Transverse colon (tissue), 4 donors: ENCODE results near the gene LSAMP. TPM values are rescaled to one million over a fixed set of nuclear protein-coding genes. Genes with fewer than 3 reads are reported as not detected.
"Not testable (repeated sequence)": the region's sequence is repeated elsewhere in the genome, so short reads cannot be mapped to it uniquely, and the experiment has no call there.

Source experiments
- DNase-seq: peaks from one replicate; pipeline ENCODE4 v3.0.0-alpha.2; 2019
- H3K27ac ChIP-seq, 4 donors: fragments of 200-600 bp; sonication (generic); 2 replicates each; pipeline ENCODE4 v1.5.1; 2016 to 2018; ENCODE audit warnings: inconsistent platforms in 4 of 4
- H3K27me3 ChIP-seq: fragments of 200-600 bp; sonication (generic); 2 replicates; pipeline ENCODE4 v1.5.1; 2017; ENCODE audit warnings: inconsistent platforms
- H3K36me3 ChIP-seq, 4 donors: fragments of 200-600 bp; sonication (generic); 2 replicates each; pipeline ENCODE4 v1.5.1; 2017 to 2019; ENCODE audit warnings: inconsistent platforms in 4 of 4
- H3K4me1 ChIP-seq, 4 donors: fragments of 200-600 bp; sonication (generic); 2 replicates each; pipeline ENCODE4 v1.5.1; 2017 to 2020; ENCODE audit warnings: inconsistent platforms in 4 of 4
- H3K4me3 ChIP-seq, 4 donors: fragments of 200-600 bp; sonication (generic); 1 replicate in 1 of 4; 2 replicates in 3 of 4; pipeline versions ENCODE4 v1.5.1 to v1.6.1; 2017 to 2019; ENCODE audit warnings: inconsistent platforms in 4 of 4
- H3K9me3 ChIP-seq, 2 donors: fragments of 200-600 bp; sonication (generic); 2 replicates each; pipeline ENCODE4 v1.5.1; 2017 to 2019; ENCODE audit warnings: inconsistent platforms in 2 of 2
- CTCF ChIP-seq, 5 experiments: fragments of 200-600 bp in 3 of 5; fragments of 450-650 bp in 2 of 5; sonication (generic) in 3 of 5; IDR thresholded peaks; 1 replicate in 2 of 5; 2 replicates in 3 of 5; pipeline ENCODE4 v1.5.1; 2016 to 2017; ENCODE audit warnings: antibody characterized with exemption in 5 of 5, inconsistent platforms in 3 of 5, mild to moderate bottlenecking in 2 of 5, moderate library complexity in 1 of 5
- EP300 ChIP-seq: sonication (generic); formaldehyde crosslinking; IDR thresholded peaks from one replicate; pipeline ENCODE4 v1.6.1; 2017; ENCODE audit warnings: antibody characterized with exemption, low read depth
- POLR2A ChIP-seq: fragments of 450-650 bp; IDR thresholded peaks from one replicate; pipeline ENCODE4 v1.6.1; 2016; ENCODE audit warnings: antibody characterized with exemption, mild to moderate bottlenecking, moderate library complexity
- POLR2AphosphoS5 ChIP-seq, 3 donors: sonication (generic); formaldehyde crosslinking; IDR thresholded peaks; one replicate each; pipeline ENCODE4 v1.6.1; 2016; ENCODE audit warnings: antibody characterized with exemption in 3 of 3
- WGBS, 2 donors: methylation state at CpG; one replicate each; pipeline ENCODE4 v1.1.5; 2018; ENCODE audit warnings: low coverage in 1 of 2; 5-methylcytosine and 5-hydroxymethylcytosine counted together
- in situ Hi-C, 4 donors: fragments of 200-750 bp; cut with MboI; loops; one replicate each; pipeline versions ENCODE4 v1.15.0 to v1.15.1; 2017; ENCODE audit warnings: low sequenced_read_pairs in 3 of 4, low pct_ligation_motif_present in 1 of 4, low pct_unique_long_range_greater_than_20kb in 1 of 4
- intact Hi-C: fragments of 100-400 bp; cut with DNase I; formaldehyde crosslinking; loops from one replicate; pipeline ENCODE4 v1.15.1; 2023; ENCODE audit warnings: low total_unique reads
- total RNA-seq, 4 donors: library from RNA; depleted of rRNA; stranded (reverse); fragments of >200 nt; gene quantifications; one replicate each; pipeline ENCODE4 v1.1.0, GENCODE V29; 2016

The LSAMP gene
- total RNA-seq, 4 donors from 2014 or later = 3.4 to 8.2 (median 5.4) TPM

GRCh38 chr3:115784739-115785536 lies 660.3 kb downstream of the LSAMP start:
- H3K36me3 ChIP-seq = no peaks in the 10 kb centered on the region
- H3K4me1 ChIP-seq = peaks cover 0 to 16% (median 9%) of the 10 kb centered on the region in 4 donors
- intact Hi-C loops (loop anchor here (10.0 kb wide), 1 partner anchor 570 kb away; no protein-coding TSS in a partner anchor), in situ Hi-C loops (loop anchor here in 1 of 4 donors (25.0 kb wide), 1 partner anchor 573 kb away; no protein-coding TSS in a partner anchor)
- no peak for DNase-seq
- peak overlapping the region; percentile 89 to 95 (median 90) for H3K27ac ChIP-seq
- no peaks in the 10 kb centered on the region for H3K27me3 ChIP-seq
- H3K9me3 ChIP-seq = no peaks in the 10 kb centered on the region
- peak overlapping the region in 3 of 4 donors; percentile 4 to 75 (median 67) for H3K4me3 ChIP-seq
- peak in 2 of 5 experiments; percentile 3 to 12 for TF ChIP-seq CTCF (IDR thresholded peaks at IDR 0.05)
- no peak for TF ChIP-seq POLR2A
- TF ChIP-seq POLR2AphosphoS5 (IDR thresholded peaks at IDR 0.05) = no peak
- no peak for TF ChIP-seq EP300
- WGBS, 2 donors = 2 to 4% methylated on average over 11 of the region's 11 CpGs

GRCh38 chr3:115783938-115784738 lies 661.1 kb downstream of the LSAMP start:
- WGBS, 2 donors = 0 to 1% methylated on average over 2 to 46 of the region's 81 CpGs
- Histone ChIP-seq H3K9me3 (no peaks in the 10 kb centered on the region), H3K27me3 (no peaks in the 10 kb centered on the region), H3K4me1 (peaks cover 0 to 16% (median 9%) of the 10 kb centered on the region in 4 donors), H3K4me3 (peak overlapping the region; percentile 46 to 75 (median 69)), H3K36me3 (no peaks in the 10 kb centered on the region), H3K27ac (peak overlapping the region; percentile 89 to 95 (median 90))
- in situ Hi-C loops (loop anchor here in 1 of 4 donors (25.0 kb wide), 1 partner anchor 572 kb away; no protein-coding TSS in a partner anchor), intact Hi-C loops (loop anchor here (10.0 kb wide), 1 partner anchor 569 kb away; no protein-coding TSS in a partner anchor)
- DNase-seq = peak; percentile 93
- peak; percentile 70 for TF ChIP-seq POLR2A
- peak; percentile 41 to 81 (median 70) for TF ChIP-seq POLR2AphosphoS5 (IDR thresholded peaks at IDR 0.05)
- no peak for TF ChIP-seq EP300
- peak; percentile 85 to 99 (median 99) for TF ChIP-seq CTCF (IDR thresholded peaks at IDR 0.05)

GRCh38 chr3:115783426-115783825 lies 661.9 kb downstream of the LSAMP start:
- H3K27me3 ChIP-seq, H3K9me3 ChIP-seq, DNase-seq, H3K36me3 ChIP-seq: not testable (repeated sequence)
- Histone ChIP-seq H3K27ac (peak overlapping the region; percentile 89 to 95 (median 90)), H3K4me3 (peak overlapping the region in 2 of 4 donors; percentile 67 to 75), H3K4me1 (peaks cover 0 to 16% (median 9%) of the 10 kb centered on the region in 4 donors)
- intact Hi-C loops (loop anchor here (10.0 kb wide), 1 partner anchor 569 kb away; no protein-coding TSS in a partner anchor), in situ Hi-C loops (loop anchor here in 1 of 4 donors (25.0 kb wide), 1 partner anchor 571 kb away; no protein-coding TSS in a partner anchor)
- 46 to 66% methylated on average over 4 to 13 of the region's 13 CpGs for WGBS, 2 donors

DNA sequence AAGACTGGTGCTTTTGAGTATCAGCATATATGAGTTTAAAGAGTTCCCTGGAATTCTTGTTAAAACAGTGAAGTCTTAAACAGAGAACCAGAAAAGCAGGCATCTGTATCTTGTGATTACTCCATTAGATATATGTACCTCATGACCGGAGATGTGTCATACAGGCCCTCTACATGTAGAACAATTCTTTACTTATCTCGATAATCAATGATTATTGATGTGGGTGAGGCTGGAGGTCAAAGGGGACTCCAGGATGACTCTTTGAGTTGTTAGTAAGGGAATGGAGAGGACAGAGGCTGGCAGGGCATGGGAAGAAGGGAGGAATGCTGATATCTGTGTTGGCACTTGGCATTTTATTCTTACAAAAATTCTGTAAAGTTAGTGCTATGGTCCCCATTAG lies 666.3 kb downstream of the LSAMP start:
- 83 to 91% methylated on average over 1 to 2 of the region's 2 CpGs for WGBS, 2 donors
- Histone ChIP-seq H3K4me3 (no peak overlapping the region), H3K4me1 (peaks cover 0 to 8% (median 3%) of the 10 kb centered on the region in 4 donors), H3K36me3 (no peaks in the 10 kb centered on the region), H3K27me3 (no peaks in the 10 kb centered on the region), H3K27ac (no peak overlapping the region), H3K9me3 (no peaks in the 10 kb centered on the region)
- intact Hi-C loops = no loop called here
- in situ Hi-C loops = loop anchor here in 1 of 4 donors (25.0 kb wide), 1 partner anchor 567 kb away; no protein-coding TSS in a partner anchor
- no peak for TF ChIP-seq POLR2A
- TF ChIP-seq CTCF (IDR thresholded peaks at IDR 0.05) = no peak
- no peak for TF ChIP-seq EP300
- no peak for TF ChIP-seq POLR2AphosphoS5 (IDR thresholded peaks at IDR 0.05)
- no peak for DNase-seq
